Measurements from ENCODE around the gene UBALD2.

Gene UBALD2

GRCh38 chr17:76268015-76268749 is 3.0 kb downstream of the UBALD2 start:
- H3K4me3 ChIP-seq (ENCODE audit: low read length): peak overlapping the region; percentile 20
- DNase-seq (ENCODE audit: low read depth): peak; percentile 95
- TF ChIP-seq CTCF (IDR thresholded peaks at IDR 0.05; ENCODE audit: insufficient read depth, low read depth, low read length, missing control alignments): no peak

GRCh38 chr17:76268991-76269981 is 4.1 kb downstream of the UBALD2 start:
- TF ChIP-seq CTCF (IDR thresholded peaks at IDR 0.05; ENCODE audit: insufficient read depth, low read depth, low read length, missing control alignments): no peak
- no peak overlapping the region for H3K4me3 ChIP-seq (ENCODE audit: low read length)
- no peak for DNase-seq (ENCODE audit: low read depth)

GRCh38 chr17:76270127-76270592 is 5.0 kb downstream of the UBALD2 start:
- no peak for DNase-seq (ENCODE audit: low read depth)
- no peak overlapping the region for H3K4me3 ChIP-seq (ENCODE audit: low read length)
- no peak for TF ChIP-seq CTCF (IDR thresholded peaks at IDR 0.05; ENCODE audit: insufficient read depth, low read depth, low read length, missing control alignments)

GRCh38 chr17:76270770-76271668 is 5.9 kb downstream of the UBALD2 start:
- DNase-seq (ENCODE audit: low read depth): no peak
- no peak for TF ChIP-seq CTCF (IDR thresholded peaks at IDR 0.05; ENCODE audit: insufficient read depth, low read depth, low read length, missing control alignments)
- no peak overlapping the region for H3K4me3 ChIP-seq (ENCODE audit: low read length)

- DNase-seq (ENCODE audit: low read depth): no peak
- no peak overlapping the region for H3K4me3 ChIP-seq (ENCODE audit: low read length)
These were observed 6.8 kb downstream of the UBALD2 start for GRCh38 chr17:76271669-76272540.

More at GRCh38 chr17:76271669-76272540, 6.8 kb downstream of the UBALD2 start:
- no peak for TF ChIP-seq CTCF (IDR thresholded peaks at IDR 0.05; ENCODE audit: insufficient read depth, low read depth, low read length, missing control alignments)
